ENCODE data around the gene RENBP.

DNA sequence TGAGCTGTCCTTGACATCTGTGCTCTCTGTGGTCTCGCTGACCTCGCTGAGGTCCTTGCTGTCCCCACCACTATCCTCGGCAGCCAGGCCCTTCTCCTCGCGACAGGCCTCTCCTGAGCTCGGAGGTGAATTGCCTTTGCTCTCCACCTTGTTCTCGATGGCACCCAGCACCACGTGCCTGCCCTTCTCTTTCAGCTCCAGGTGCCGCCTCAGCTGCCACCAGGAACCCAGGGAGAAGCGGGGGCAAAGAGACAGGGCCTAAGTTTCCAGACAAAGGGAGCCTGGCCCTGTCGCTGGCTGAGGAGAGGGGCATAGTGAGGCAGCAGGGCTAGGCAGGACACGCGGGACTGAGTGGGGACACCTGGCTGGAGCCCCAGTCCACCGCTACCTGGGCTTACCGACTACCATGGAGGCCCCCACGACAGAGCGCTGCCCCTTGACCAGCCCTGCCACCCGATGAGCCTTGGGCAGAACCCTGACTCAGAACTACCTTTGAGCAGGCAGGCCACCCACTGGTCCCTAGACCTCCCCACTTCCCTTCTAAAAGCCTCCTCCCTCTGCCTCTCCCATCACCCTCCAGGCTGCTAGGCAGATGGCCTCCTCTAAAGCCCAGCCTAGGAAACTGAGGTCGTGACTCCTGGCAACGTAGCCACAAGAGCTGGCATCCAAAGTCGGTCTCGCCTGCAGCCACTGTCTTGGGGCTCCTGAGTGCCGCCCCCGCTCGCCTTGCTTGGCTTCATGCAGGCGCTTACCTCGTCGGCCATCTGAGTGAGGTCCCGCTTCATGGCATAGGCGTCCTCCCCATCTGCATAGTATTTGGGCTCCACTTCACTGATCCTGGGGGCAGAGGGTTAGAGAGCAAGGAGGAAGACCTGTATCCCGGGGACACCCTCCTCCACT is 14.2 kb downstream of the RENBP start:
- no peak for TF ChIP-seq POLR2A (IDR thresholded peaks at IDR 0.05)
- TF ChIP-seq, protein P1, sequence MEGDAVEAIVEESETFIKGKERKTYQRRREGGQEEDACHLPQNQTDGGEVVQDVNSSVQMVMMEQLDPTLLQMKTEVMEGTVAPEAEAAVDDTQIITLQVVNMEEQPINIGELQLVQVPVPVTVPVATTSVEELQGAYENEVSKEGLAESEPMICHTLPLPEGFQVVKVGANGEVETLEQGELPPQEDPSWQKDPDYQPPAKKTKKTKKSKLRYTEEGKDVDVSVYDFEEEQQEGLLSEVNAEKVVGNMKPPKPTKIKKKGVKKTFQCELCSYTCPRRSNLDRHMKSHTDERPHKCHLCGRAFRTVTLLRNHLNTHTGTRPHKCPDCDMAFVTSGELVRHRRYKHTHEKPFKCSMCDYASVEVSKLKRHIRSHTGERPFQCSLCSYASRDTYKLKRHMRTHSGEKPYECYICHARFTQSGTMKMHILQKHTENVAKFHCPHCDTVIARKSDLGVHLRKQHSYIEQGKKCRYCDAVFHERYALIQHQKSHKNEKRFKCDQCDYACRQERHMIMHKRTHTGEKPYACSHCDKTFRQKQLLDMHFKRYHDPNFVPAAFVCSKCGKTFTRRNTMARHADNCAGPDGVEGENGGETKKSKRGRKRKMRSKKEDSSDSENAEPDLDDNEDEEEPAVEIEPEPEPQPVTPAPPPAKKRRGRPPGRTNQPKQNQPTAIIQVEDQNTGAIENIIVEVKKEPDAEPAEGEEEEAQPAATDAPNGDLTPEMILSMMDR (IDR thresholded peaks at IDR 0.05 in 4 of 5, conservative IDR thresholded peaks at IDR 0.05 in 1 of 5) = no peak
